ENCODE data around the gene TSPAN17. TPM values are rescaled to one million over a fixed set of nuclear protein-coding genes. Genes with fewer than 3 reads are reported as not detected.
"Not testable (repeated sequence)": the region's sequence is repeated elsewhere in the genome, so short reads cannot be mapped to it uniquely, and the experiment has no call there.

The TSPAN17 gene
- total RNA-seq (10 to 100 TPM; 37.4 to 38.8 TPM), polyA plus RNA-seq (26.2 TPM)

GRCh38 chr5:176647030-176647842 lies at the start of gene TSPAN17:
Gene TSPAN17, plus strand, starts transcription at chr5:176647484. Its CDS starts 132 bp downstream, at chr5:176647616.
- Histone ChIP-seq H3K36me3 (ENCODE audit: insufficient read depth, low read length) (no peaks in the 10 kb centered on the region), H3K27ac (ENCODE audit: low read depth, low read length) (peak within 1 kb of the TSS; percentile 69), H3K27me3 (ENCODE audit: insufficient read depth, low read length, poor library complexity, severe bottlenecking) (no peaks in the 10 kb centered on the region), H3K9me3 (ENCODE audit: low read length) (no peaks in the 10 kb centered on the region), H3K4me1 (ENCODE audit: insufficient read depth, low read length) (peaks cover 47% of the 10 kb centered on the region), H3K4me3 (ENCODE audit: low read length) (peak within 1 kb of the TSS; percentile 83)
- H3K36me3 Mint-ChIP-seq = peaks cover 0 to 2% (median 0%) of the 10 kb centered on the region in 3 donors
- peaks cover 48 to 59% (median 53%) of the 10 kb centered on the region in 3 donors for H3K4me1 Mint-ChIP-seq
- peak within 1 kb of the TSS; percentile 82 to 95 (median 90) for H3K27ac Mint-ChIP-seq
- peak; percentile 92 to 99 (median 98) for DNase-seq
- peak within 1 kb of the TSS; percentile 74 to 92 (median 90) for H3K4me3 Mint-ChIP-seq
- ChIA-PET POLR2A (interaction anchor here (0.6 to 1.3 kb wide), 7 partner anchors 13 to 485 kb away, joined by 3 to 8 read pairs (median 3); partner anchors contain the start of genes KIAA1191 and RNF44), CTCF (interaction anchor here (0.6 to 9.2 kb wide), 9 partner anchors 11 to 1573 kb away, joined by 3 to 108 read pairs (median 3); partner anchors contain the start of genes EIF4E1B, KIAA1191 and SNCB)
- H3K9me3 Mint-ChIP-seq = no peaks in the 10 kb centered on the region
- H3K27me3 Mint-ChIP-seq = no peaks in the 10 kb centered on the region

- CTCF ChIA-PET; DNase-seq; H3K4me3 ChIP-seq (ENCODE audit: low read length); H3K4me1 ChIP-seq (ENCODE audit: insufficient read depth, low read length); POLR2A ChIA-PET; H3K27ac Mint-ChIP-seq; H3K36me3 ChIP-seq (ENCODE audit: insufficient read depth, low read length); H3K9me3 Mint-ChIP-seq; H3K27ac ChIP-seq (ENCODE audit: low read depth, low read length); H3K27me3 ChIP-seq (ENCODE audit: insufficient read depth, low read length, poor library complexity, severe bottlenecking); H3K27me3 Mint-ChIP-seq; H3K9me3 ChIP-seq (ENCODE audit: low read length); H3K36me3 Mint-ChIP-seq; H3K4me1 Mint-ChIP-seq: not testable (repeated sequence)
- H3K4me3 Mint-ChIP-seq = peak overlapping the region in 1 of 7 donors; percentile 16
Measured at GRCh38 chr5:176599749-176600430, 47.4 kb upstream of the TSPAN17 start.

- DNase-seq = no peak
- CTCF ChIA-PET = interaction anchor here (1.1 to 1.6 kb wide), 2 partner anchors 11 to 16 kb away, joined by 3 read pairs; no protein-coding TSS in a partner anchor
- Histone ChIP-seq H3K9me3 (ENCODE audit: low read length) (no peaks in the 10 kb centered on the region), H3K4me3 (ENCODE audit: low read length) (no peak overlapping the region), H3K27me3 (ENCODE audit: insufficient read depth, low read length, poor library complexity, severe bottlenecking) (no peaks in the 10 kb centered on the region), H3K4me1 (ENCODE audit: insufficient read depth, low read length) (no peaks in the 10 kb centered on the region), H3K36me3 (ENCODE audit: insufficient read depth, low read length) (no peaks in the 10 kb centered on the region), H3K27ac (ENCODE audit: low read depth, low read length) (no peak overlapping the region)
- Mint-ChIP-seq H3K27me3 (peaks cover 0 to 2% of the 10 kb centered on the region in 2 donors), H3K4me1 (no peaks in the 10 kb centered on the region), H3K36me3 (no peaks in the 10 kb centered on the region), H3K4me3 (no peak overlapping the region), H3K9me3 (no peaks in the 10 kb centered on the region), H3K27ac (no peak overlapping the region)
- POLR2A ChIA-PET = no interaction called here
Measured at GRCh38 chr5:176601901-176602482, 45.3 kb upstream of the TSPAN17 start.

GRCh38 chr5:176603091-176603490 lies 44.2 kb upstream of the TSPAN17 start:
- Mint-ChIP-seq H3K9me3 (no peaks in the 10 kb centered on the region), H3K27ac (peak overlapping the region in 1 of 8 donors; percentile 46), H3K4me3 (peak overlapping the region in 1 of 7 donors; percentile 0), H3K27me3 (peaks cover 0 to 2% of the 10 kb centered on the region in 2 donors), H3K4me1 (no peaks in the 10 kb centered on the region), H3K36me3 (no peaks in the 10 kb centered on the region)
- no peak for DNase-seq
- POLR2A ChIA-PET = no interaction called here
- CTCF ChIA-PET = no interaction called here
- Histone ChIP-seq H3K9me3 (ENCODE audit: low read length) (no peaks in the 10 kb centered on the region), H3K4me1 (ENCODE audit: insufficient read depth, low read length) (no peaks in the 10 kb centered on the region), H3K27ac (ENCODE audit: low read depth, low read length) (no peak overlapping the region), H3K36me3 (ENCODE audit: insufficient read depth, low read length) (no peaks in the 10 kb centered on the region), H3K4me3 (ENCODE audit: low read length) (no peak overlapping the region), H3K27me3 (ENCODE audit: insufficient read depth, low read length, poor library complexity, severe bottlenecking) (no peaks in the 10 kb centered on the region)

GRCh38 chr5:176606032-176606431 lies 41.3 kb upstream of the TSPAN17 start:
- Histone ChIP-seq H3K4me3 (ENCODE audit: low read length) (no peak overlapping the region), H3K9me3 (ENCODE audit: low read length) (no peaks in the 10 kb centered on the region), H3K27ac (ENCODE audit: low read depth, low read length) (no peak overlapping the region), H3K36me3 (ENCODE audit: insufficient read depth, low read length) (no peaks in the 10 kb centered on the region), H3K4me1 (ENCODE audit: insufficient read depth, low read length) (peaks cover 4% of the 10 kb centered on the region), H3K27me3 (ENCODE audit: insufficient read depth, low read length, poor library complexity, severe bottlenecking) (peaks cover 3% of the 10 kb centered on the region)
- Mint-ChIP-seq H3K4me1 (peaks cover 8 to 12% (median 10%) of the 10 kb centered on the region in 3 donors), H3K4me3 (peak overlapping the region in 1 of 7 donors; percentile 60), H3K27ac (no peak overlapping the region), H3K9me3 (peaks cover 0 to 2% (median 0%) of the 10 kb centered on the region in 5 donors), H3K27me3 (peaks cover 7 to 10% of the 10 kb centered on the region in 2 donors), H3K36me3 (peaks cover 0 to 2% (median 0%) of the 10 kb centered on the region in 3 donors)
- POLR2A ChIA-PET = no interaction called here
- DNase-seq = no peak
- CTCF ChIA-PET = interaction anchor here (0.7 to 1.2 kb wide), 3 partner anchors 10 to 158 kb away, joined by 3 read pairs; no protein-coding TSS in a partner anchor

GRCh38 chr5:176606875-176607274 lies 40.4 kb upstream of the TSPAN17 start:
- H3K4me3 ChIP-seq (ENCODE audit: low read length) = no peak overlapping the region
- DNase-seq = no peak
- peaks cover 0 to 2% (median 0%) of the 10 kb centered on the region in 3 donors for H3K36me3 Mint-ChIP-seq
- H3K27me3 Mint-ChIP-seq = peaks cover 10 to 17% of the 10 kb centered on the region in 2 donors
- no peak overlapping the region for H3K27ac ChIP-seq (ENCODE audit: low read depth, low read length)
- no peak overlapping the region for H3K27ac Mint-ChIP-seq
- peaks cover 10 to 13% (median 12%) of the 10 kb centered on the region in 3 donors for H3K4me1 Mint-ChIP-seq
- peaks cover 4% of the 10 kb centered on the region for H3K4me1 ChIP-seq (ENCODE audit: insufficient read depth, low read length)
- CTCF ChIA-PET = interaction anchor here (0.7 to 1.2 kb wide), 3 partner anchors 11 to 159 kb away, joined by 3 read pairs; no protein-coding TSS in a partner anchor
- H3K27me3 ChIP-seq (ENCODE audit: insufficient read depth, low read length, poor library complexity, severe bottlenecking) = peaks cover 3% of the 10 kb centered on the region
- H3K36me3 ChIP-seq (ENCODE audit: insufficient read depth, low read length) = no peaks in the 10 kb centered on the region
- peaks cover 0 to 2% (median 0%) of the 10 kb centered on the region in 5 donors for H3K9me3 Mint-ChIP-seq
- no peaks in the 10 kb centered on the region for H3K9me3 ChIP-seq (ENCODE audit: low read length)
- POLR2A ChIA-PET = no interaction called here
- H3K4me3 Mint-ChIP-seq = no peak overlapping the region

GRCh38 chr5:176608142-176608705 lies 39.1 kb upstream of the TSPAN17 start:
- Histone ChIP-seq H3K4me3 (ENCODE audit: low read length) (no peak overlapping the region), H3K27ac (ENCODE audit: low read depth, low read length) (no peak overlapping the region), H3K27me3 (ENCODE audit: insufficient read depth, low read length, poor library complexity, severe bottlenecking) (peaks cover 8% of the 10 kb centered on the region), H3K9me3 (ENCODE audit: low read length) (no peaks in the 10 kb centered on the region), H3K36me3 (ENCODE audit: insufficient read depth, low read length) (no peaks in the 10 kb centered on the region), H3K4me1 (ENCODE audit: insufficient read depth, low read length) (peaks cover 4% of the 10 kb centered on the region)
- peak overlapping the region; percentile 83 to 93 (median 90) for H3K4me3 Mint-ChIP-seq
- peaks cover 0 to 2% (median 0%) of the 10 kb centered on the region in 5 donors for H3K9me3 Mint-ChIP-seq
- H3K27ac Mint-ChIP-seq = no peak overlapping the region
- POLR2A ChIA-PET = interaction anchor here (0.6 kb wide), 1 partner anchor 643 kb away, joined by 6 read pairs; no protein-coding TSS in a partner anchor
- peaks cover 10 to 30% of the 10 kb centered on the region in 2 donors for H3K27me3 Mint-ChIP-seq
- CTCF ChIA-PET = interaction anchor here (0.7 to 1.2 kb wide), 5 partner anchors 11 to 686 kb away, joined by 3 to 4 read pairs (median 3); no protein-coding TSS in a partner anchor
- H3K36me3 Mint-ChIP-seq = peaks cover 0 to 2% (median 0%) of the 10 kb centered on the region in 3 donors
- no peak for DNase-seq
- peaks cover 10 to 13% (median 12%) of the 10 kb centered on the region in 3 donors for H3K4me1 Mint-ChIP-seq
